Activated B cell treated with CpG ODN at 0.5 μM for 24 hours (primary cell): Measurements from ENCODE around the gene KDM4F. TPM values are rescaled to one million over a fixed set of nuclear protein-coding genes. Genes with fewer than 3 reads are reported as not detected.

Experiments used
- ATAC-seq: fragments of 200-7000 bp; cut with Tn5 transposase; one replicate; pipeline ENCODE4 v1.10.0; 2021; ENCODE audit warnings: low read depth, mild to moderate bottlenecking, moderate library complexity
- CTCF ChIA-PET: fragments of 350-600 bp; sonication (Branson Sonifier 250); formaldehyde crosslinking; loops from one replicate; lab custom pipeline; 2021; ENCODE audit warnings: antibody characterized with exemption; lab: Charles Lee
- POLR2A ChIA-PET: fragments of 350-600 bp; sonication (Branson Sonifier 250); formaldehyde crosslinking; loops from one replicate; lab custom pipeline; 2021; ENCODE audit warnings: antibody characterized with exemption; lab: Charles Lee
- DNase-seq: peaks from one replicate; pipeline ENCODE4 v3.0.0; 2022
- H3K27ac Mint-ChIP-seq: one replicate; pipeline ENCODE4 v1.8.0; 2020; ENCODE audit warnings: mixed read lengths
- H3K27me3 Mint-ChIP-seq: one replicate; pipeline ENCODE4 v1.8.0; 2021; ENCODE audit warnings: mixed read lengths
- H3K36me3 Mint-ChIP-seq: one replicate; pipeline ENCODE4 v1.8.0; 2021; ENCODE audit warnings: low read depth, mixed read lengths
- H3K4me1 Mint-ChIP-seq: one replicate; pipeline ENCODE4 v1.8.0; 2021; ENCODE audit warnings: mixed read lengths
- H3K4me3 Mint-ChIP-seq: one replicate; pipeline ENCODE4 v1.8.0; 2020; ENCODE audit warnings: mild to moderate bottlenecking, mixed read lengths
- H3K9me3 Mint-ChIP-seq: one replicate; pipeline ENCODE4 v1.8.0; 2020; ENCODE audit warnings: mixed read lengths
- CTCF ChIP-seq: fragments of 200-600 bp; IDR thresholded peaks from one replicate; pipeline ENCODE4 v1.8.0; 2022; ENCODE audit warnings: antibody characterized with exemption, mild to moderate bottlenecking
- intact Hi-C: fragments of 100-400 bp; cut with micrococcal nuclease; formaldehyde crosslinking; loops from one replicate; pipeline ENCODE4 v1.15.1; 2024
- total RNA-seq: library from RNA; stranded (reverse); gene quantifications from 2 replicates; pipeline ENCODE4 v1.2.3, GENCODE V29; 2022

The KDM4F gene
- total RNA-seq, 1 donor from 2014 or later: not detected

GRCh38 chr11:95074792-95075563, 25.8 kb downstream of the KDM4F start:
- no peak for DNase-seq
- POLR2A ChIA-PET: interaction anchor here (0.8 to 2.0 kb wide), 2 partner anchors 14 to 15 kb away, joined by 3 to 10 read pairs; partner anchors contain the start of gene ENDOD1
- Mint-ChIP-seq H3K4me3 (no peak overlapping the region), H3K4me1 (peaks cover 16% of the 10 kb centered on the region), H3K27ac (no peak overlapping the region), H3K9me3 (no peaks in the 10 kb centered on the region), H3K27me3 (no peaks in the 10 kb centered on the region), H3K36me3 (peaks cover 14% of the 10 kb centered on the region)
- no peak for TF ChIP-seq CTCF
- ATAC-seq: no peak
- intact Hi-C loops: no loop called here
- CTCF ChIA-PET: interaction anchor here (1.1 to 9.4 kb wide), 3 partner anchors 17 to 79 kb away, joined by 3 to 138 read pairs (median 3); partner anchors contain the start of gene ENDOD1

- peaks cover 6% of the 10 kb centered on the region for H3K36me3 Mint-ChIP-seq
- H3K4me3 Mint-ChIP-seq: no peak overlapping the region
- intact Hi-C loops: no loop called here
- CTCF ChIA-PET: interaction anchor here (1.3 to 2.4 kb wide), 2 partner anchors 9 to 63 kb away, joined by 3 to 6 read pairs; partner anchors contain the start of gene SRSF8
- TF ChIP-seq CTCF: no peak
- no peaks in the 10 kb centered on the region for H3K27me3 Mint-ChIP-seq
- peaks cover 8% of the 10 kb centered on the region for H3K4me1 Mint-ChIP-seq
- H3K9me3 Mint-ChIP-seq: no peaks in the 10 kb centered on the region
- H3K27ac Mint-ChIP-seq: no peak overlapping the region
- POLR2A ChIA-PET: interaction anchor here (1.0 to 2.0 kb wide), 2 partner anchors 9 to 13 kb away, joined by 6 to 10 read pairs; partner anchors contain the start of genes ENDOD1 and SRSF8
- DNase-seq (no peak), ATAC-seq (no peak)
Observed at GRCh38 chr11:95076416-95076815, 27.2 kb downstream of the KDM4F start.

GRCh38 chr11:95076981-95077380, 27.8 kb downstream of the KDM4F start:
- Mint-ChIP-seq H3K4me3 (no peak overlapping the region), H3K27ac (no peak overlapping the region), H3K27me3 (no peaks in the 10 kb centered on the region), H3K4me1 (peaks cover 5% of the 10 kb centered on the region), H3K9me3 (no peaks in the 10 kb centered on the region), H3K36me3 (peaks cover 3% of the 10 kb centered on the region)
- no peak for ATAC-seq
- TF ChIP-seq CTCF: no peak
- intact Hi-C loops: no loop called here
- ChIA-PET CTCF (interaction anchor here (2.4 kb wide), 1 partner anchor 10 kb away, joined by 6 read pairs; the partner anchor contains the start of gene SRSF8), POLR2A (interaction anchor here (1.0 to 2.0 kb wide), 2 partner anchors 9 to 13 kb away, joined by 6 to 10 read pairs; partner anchors contain the start of genes ENDOD1 and SRSF8)
- DNase-seq: no peak

DNA sequence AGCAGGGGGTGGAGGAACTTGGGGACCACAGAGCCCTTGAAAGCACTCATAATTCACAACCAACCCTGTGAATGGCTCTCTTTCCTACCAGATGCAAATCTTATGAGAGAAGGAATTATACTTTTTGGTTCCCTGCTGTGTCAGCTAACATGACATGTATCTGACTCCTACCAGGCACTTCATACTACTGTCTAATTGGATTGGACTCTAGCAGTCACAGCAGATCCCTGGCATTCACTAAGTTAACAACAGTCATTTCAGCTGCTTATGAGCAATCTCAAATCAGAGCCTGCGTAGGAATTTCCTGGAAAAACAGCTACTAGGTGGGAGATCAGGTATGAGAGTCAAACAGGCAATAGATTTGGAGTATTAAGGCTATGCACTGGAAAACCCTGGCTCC, 29.3 kb downstream of the KDM4F start:
- H3K4me1 Mint-ChIP-seq: peaks cover 4% of the 10 kb centered on the region
- no peaks in the 10 kb centered on the region for H3K36me3 Mint-ChIP-seq
- intact Hi-C loops: no loop called here
- H3K27me3 Mint-ChIP-seq: no peaks in the 10 kb centered on the region
- no peaks in the 10 kb centered on the region for H3K9me3 Mint-ChIP-seq
- TF ChIP-seq CTCF: no peak
- H3K27ac Mint-ChIP-seq: no peak overlapping the region
- ATAC-seq: no peak
- H3K4me3 Mint-ChIP-seq: no peak overlapping the region
- ChIA-PET CTCF (no interaction called here), POLR2A (no interaction called here)
- no peak for DNase-seq

GRCh38 chr11:95081010-95081409, 31.8 kb downstream of the KDM4F start:
- no peak for ATAC-seq
- Mint-ChIP-seq H3K9me3 (no peaks in the 10 kb centered on the region), H3K4me3 (no peak overlapping the region), H3K4me1 (peaks cover 4% of the 10 kb centered on the region), H3K27ac (no peak overlapping the region), H3K27me3 (no peaks in the 10 kb centered on the region), H3K36me3 (no peaks in the 10 kb centered on the region)
- no peak for TF ChIP-seq CTCF
- no peak for DNase-seq
- CTCF ChIA-PET: interaction anchor here (1.0 kb wide), 1 partner anchor 10 kb away, joined by 4 read pairs; no protein-coding TSS in a partner anchor
- intact Hi-C loops: no loop called here
- POLR2A ChIA-PET: no interaction called here
